HG03108 (cell line): ENCODE measurements around the gene TNIK.
"Not testable (repeated sequence)": the region's sequence is repeated elsewhere in the genome, so short reads cannot be mapped to it uniquely, and the experiment has no call there.

Experiments used
- ATAC-seq: cut with Tn5 transposase; IDR thresholded peaks from one replicate; pipeline ENCODE4 v1.9.1; 2021; ENCODE audit warnings: moderate library complexity; ENCODE audit not compliant: unreplicated experiment

Gene TNIK

GRCh38 chr3:171469376-171469775, 9.2 kb upstream of the TNIK start:
- no peak for ATAC-seq

GRCh38 chr3:171468296-171468906, 8.2 kb upstream of the TNIK start:
- no peak for ATAC-seq

GRCh38 chr3:171465763-171466162, 5.6 kb upstream of the TNIK start:
- no peak for ATAC-seq

GRCh38 chr3:171464462-171464861, 4.3 kb upstream of the TNIK start:
- no peak for ATAC-seq

GRCh38 chr3:171462224-171462623, 2.0 kb upstream of the TNIK start:
- ATAC-seq = peak; percentile 16

GRCh38 chr3:171461525-171461917, 1.3 kb upstream of the TNIK start:
- ATAC-seq = no peak

GRCh38 chr3:171460725-171461524, 720 bp upstream of the TNIK start:
- peak; percentile 27 for ATAC-seq

GRCh38 chr3:171459137-171459941, 866 bp downstream of the TNIK start:
- ATAC-seq = no peak

GRCh38 chr3:171458864-171459136, 1.4 kb downstream of the TNIK start:
- ATAC-seq = no peak

- no peak for ATAC-seq
Observed at GRCh38 chr3:171458071-171458863, 1.9 kb downstream of the TNIK start.

- no peak for ATAC-seq
Observed at GRCh38 chr3:171457607-171458061, 2.6 kb downstream of the TNIK start.

GRCh38 chr3:171456765-171457606, 3.2 kb downstream of the TNIK start:
- ATAC-seq = no peak

GRCh38 chr3:171455603-171456550, 4.3 kb downstream of the TNIK start:
- ATAC-seq = no peak

- ATAC-seq = no peak
Observed at GRCh38 chr3:171454041-171454440, 6.2 kb downstream of the TNIK start.

GRCh38 chr3:171453180-171453886, 6.9 kb downstream of the TNIK start:
- no peak for ATAC-seq

- no peak for ATAC-seq
Observed at GRCh38 chr3:171452328-171452727, 7.9 kb downstream of the TNIK start.

GRCh38 chr3:171451915-171452314, 8.3 kb downstream of the TNIK start:
- no peak for ATAC-seq

GRCh38 chr3:171447579-171447891, 12.7 kb downstream of the TNIK start:
- ATAC-seq = not testable (repeated sequence)
